Measurements from ENCODE around the gene CTPS1.

The CTPS1 gene

GRCh38 chr1:40984066-40984465, 4.6 kb downstream of the CTPS1 start:
- no peak for DNase-seq (ENCODE audit: extremely low read depth, low read depth)
- TF ChIP-seq CTCF (IDR thresholded peaks at IDR 0.05; ENCODE audit: low read depth, low read length), result no peak

- no peak for TF ChIP-seq CTCF (IDR thresholded peaks at IDR 0.05; ENCODE audit: low read depth, low read length)
- no peak for DNase-seq (ENCODE audit: extremely low read depth, low read depth)
Observed at GRCh38 chr1:40984531-40984930, 5.0 kb downstream of the CTPS1 start.

- TF ChIP-seq CTCF (IDR thresholded peaks at IDR 0.05; ENCODE audit: low read depth, low read length), result no peak
- DNase-seq (ENCODE audit: extremely low read depth, low read depth), result no peak
Observed at GRCh38 chr1:40985161-40985560, 5.7 kb downstream of the CTPS1 start.

GRCh38 chr1:40985875-40986274, 6.4 kb downstream of the CTPS1 start:
- no peak for TF ChIP-seq CTCF (IDR thresholded peaks at IDR 0.05; ENCODE audit: low read depth, low read length)
- no peak for DNase-seq (ENCODE audit: extremely low read depth, low read depth)

- no peak for DNase-seq (ENCODE audit: extremely low read depth, low read depth)
- TF ChIP-seq CTCF (IDR thresholded peaks at IDR 0.05; ENCODE audit: low read depth, low read length), result no peak
Observed at GRCh38 chr1:40986328-40986783, 6.9 kb downstream of the CTPS1 start.

GRCh38 chr1:40986956-40987355, 7.5 kb downstream of the CTPS1 start:
- DNase-seq (ENCODE audit: extremely low read depth, low read depth), result no peak

More at GRCh38 chr1:40986956-40987355, 7.5 kb downstream of the CTPS1 start:
- no peak for TF ChIP-seq CTCF (IDR thresholded peaks at IDR 0.05; ENCODE audit: low read depth, low read length)
